Upper lobe of right lung (tissue), 1 donor: ENCODE results near the gene SHPK. TPM values are rescaled to one million over a fixed set of nuclear protein-coding genes. Genes with fewer than 3 reads are reported as not detected.
A peak's percentile ranks its signal among the peaks of the same experiment; 100 is the strongest.

Experiments used
- ATAC-seq: fragments of 200-7000 bp; cut with Tn5 transposase; one replicate; pipeline ENCODE4 v1.9.1; 2020; ENCODE audit warnings: mild to moderate bottlenecking, moderate library complexity
- DNase-seq: peaks from one replicate; pipeline ENCODE4 v3.0.0-alpha.2; 2020
- H3K27ac ChIP-seq: fragments of 200-600 bp; one replicate; pipeline ENCODE4 v1.8.0; 2022
- H3K27me3 ChIP-seq: fragments of 200-600 bp; one replicate; pipeline ENCODE4 v1.8.0; 2022; ENCODE audit warnings: mild to moderate bottlenecking
- H3K36me3 ChIP-seq: fragments of 200-600 bp; one replicate; pipeline ENCODE4 v1.8.0; 2022
- H3K4me1 ChIP-seq: fragments of 200-600 bp; one replicate; pipeline ENCODE4 v1.8.0; 2022
- H3K4me3 ChIP-seq: fragments of 200-600 bp; one replicate; pipeline ENCODE4 v1.8.0; 2022; ENCODE audit warnings: mild to moderate bottlenecking
- H3K9me3 ChIP-seq: fragments of 200-600 bp; one replicate; pipeline ENCODE4 v1.8.0; 2022
- intact Hi-C: fragments of 100-400 bp; cut with DNase I; formaldehyde crosslinking; loops from one replicate; pipeline ENCODE4 v1.11.0; 2022
- total RNA-seq: library from RNA; stranded (reverse); fragmentation: NEBNext Ultra II Directional; extraction: Animal tissue kit (Norgen Biotek cat#: 25700); gene quantifications from one replicate; pipeline ENCODE4 v1.2.1, GENCODE V29; 2021
- TF ChIP-seq, protein P1 (sequence below): fragments of 200-600 bp; IDR thresholded peaks from one replicate; pipeline ENCODE4 v1.8.0; 2022; ENCODE audit warnings: antibody characterized with exemption
- donor health status: DM: no; HTN: yes; CAD: no; lungs with severe emphysema.

SHPK gene
- total RNA-seq, 1 donor from 2014 or later, result 10.4 TPM

GRCh38 chr17:3641717-3642486 is 5.9 kb upstream of the SHPK start:
- H3K9me3 ChIP-seq, result no peaks in the 10 kb centered on the region
- ATAC-seq (no peak), DNase-seq (no peak)
- peaks cover 22% of the 10 kb centered on the region for H3K36me3 ChIP-seq
- intact Hi-C loops, result no loop called here
- no peak overlapping the region for H3K27ac ChIP-seq
- H3K27me3 ChIP-seq, result no peaks in the 10 kb centered on the region
- TF ChIP-seq, protein P1, sequence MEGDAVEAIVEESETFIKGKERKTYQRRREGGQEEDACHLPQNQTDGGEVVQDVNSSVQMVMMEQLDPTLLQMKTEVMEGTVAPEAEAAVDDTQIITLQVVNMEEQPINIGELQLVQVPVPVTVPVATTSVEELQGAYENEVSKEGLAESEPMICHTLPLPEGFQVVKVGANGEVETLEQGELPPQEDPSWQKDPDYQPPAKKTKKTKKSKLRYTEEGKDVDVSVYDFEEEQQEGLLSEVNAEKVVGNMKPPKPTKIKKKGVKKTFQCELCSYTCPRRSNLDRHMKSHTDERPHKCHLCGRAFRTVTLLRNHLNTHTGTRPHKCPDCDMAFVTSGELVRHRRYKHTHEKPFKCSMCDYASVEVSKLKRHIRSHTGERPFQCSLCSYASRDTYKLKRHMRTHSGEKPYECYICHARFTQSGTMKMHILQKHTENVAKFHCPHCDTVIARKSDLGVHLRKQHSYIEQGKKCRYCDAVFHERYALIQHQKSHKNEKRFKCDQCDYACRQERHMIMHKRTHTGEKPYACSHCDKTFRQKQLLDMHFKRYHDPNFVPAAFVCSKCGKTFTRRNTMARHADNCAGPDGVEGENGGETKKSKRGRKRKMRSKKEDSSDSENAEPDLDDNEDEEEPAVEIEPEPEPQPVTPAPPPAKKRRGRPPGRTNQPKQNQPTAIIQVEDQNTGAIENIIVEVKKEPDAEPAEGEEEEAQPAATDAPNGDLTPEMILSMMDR, result no peak
- H3K4me1 ChIP-seq, result peaks cover 10% of the 10 kb centered on the region
- no peak overlapping the region for H3K4me3 ChIP-seq

DNA sequence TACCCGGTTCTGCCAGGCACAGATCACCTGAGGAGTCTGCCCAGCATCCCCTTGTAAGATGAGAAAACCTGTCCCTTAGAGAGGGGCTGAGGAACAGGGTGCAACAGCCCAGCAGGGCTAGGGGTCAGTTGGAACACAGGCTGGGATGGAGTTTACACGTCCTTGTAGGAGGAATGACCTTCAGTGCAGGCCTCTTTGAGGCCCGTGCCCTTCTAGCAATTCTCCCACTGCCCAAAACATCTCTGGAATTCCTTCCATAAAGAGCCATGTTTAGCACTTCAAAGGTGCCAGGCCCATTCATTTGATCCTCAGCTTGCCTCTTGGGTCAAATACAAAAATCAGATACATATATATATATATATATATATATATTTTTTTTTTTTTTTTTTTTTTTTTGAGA is 5.0 kb upstream of the SHPK start:
- Histone ChIP-seq H3K27me3 (no peaks in the 10 kb centered on the region), H3K4me1 (peaks cover 10% of the 10 kb centered on the region), H3K36me3 (peaks cover 19% of the 10 kb centered on the region), H3K27ac (peak overlapping the region; percentile 18), H3K9me3 (no peaks in the 10 kb centered on the region), H3K4me3 (no peak overlapping the region)
- ATAC-seq (no peak), DNase-seq (no peak)
- intact Hi-C loops, result no loop called here
- TF ChIP-seq, protein P1, result no peak

- DNase-seq (no peak), ATAC-seq (no peak)
- TF ChIP-seq, protein P1, result no peak
- Histone ChIP-seq H3K4me3 (no peak overlapping the region), H3K4me1 (peaks cover 14% of the 10 kb centered on the region), H3K27me3 (no peaks in the 10 kb centered on the region), H3K36me3 (peaks cover 14% of the 10 kb centered on the region), H3K27ac (peak overlapping the region; percentile 18), H3K9me3 (no peaks in the 10 kb centered on the region)
- intact Hi-C loops, result no loop called here
Measured at GRCh38 chr17:3639981-3640596, 4.0 kb upstream of the SHPK start.

GRCh38 chr17:3636908-3637373 is 891 bp upstream of the SHPK start:
- intact Hi-C loops, result no loop called here
- H3K27me3 ChIP-seq, result no peaks in the 10 kb centered on the region
- H3K9me3 ChIP-seq, result no peaks in the 10 kb centered on the region
- TF ChIP-seq, protein P1, result no peak
- ATAC-seq, result peak; percentile 11
- peaks cover 4% of the 10 kb centered on the region for H3K36me3 ChIP-seq
- H3K4me3 ChIP-seq, result peak overlapping the region; percentile 91
- H3K27ac ChIP-seq, result peak overlapping the region; percentile 99
- peaks cover 22% of the 10 kb centered on the region for H3K4me1 ChIP-seq
- no peak for DNase-seq

DNA sequence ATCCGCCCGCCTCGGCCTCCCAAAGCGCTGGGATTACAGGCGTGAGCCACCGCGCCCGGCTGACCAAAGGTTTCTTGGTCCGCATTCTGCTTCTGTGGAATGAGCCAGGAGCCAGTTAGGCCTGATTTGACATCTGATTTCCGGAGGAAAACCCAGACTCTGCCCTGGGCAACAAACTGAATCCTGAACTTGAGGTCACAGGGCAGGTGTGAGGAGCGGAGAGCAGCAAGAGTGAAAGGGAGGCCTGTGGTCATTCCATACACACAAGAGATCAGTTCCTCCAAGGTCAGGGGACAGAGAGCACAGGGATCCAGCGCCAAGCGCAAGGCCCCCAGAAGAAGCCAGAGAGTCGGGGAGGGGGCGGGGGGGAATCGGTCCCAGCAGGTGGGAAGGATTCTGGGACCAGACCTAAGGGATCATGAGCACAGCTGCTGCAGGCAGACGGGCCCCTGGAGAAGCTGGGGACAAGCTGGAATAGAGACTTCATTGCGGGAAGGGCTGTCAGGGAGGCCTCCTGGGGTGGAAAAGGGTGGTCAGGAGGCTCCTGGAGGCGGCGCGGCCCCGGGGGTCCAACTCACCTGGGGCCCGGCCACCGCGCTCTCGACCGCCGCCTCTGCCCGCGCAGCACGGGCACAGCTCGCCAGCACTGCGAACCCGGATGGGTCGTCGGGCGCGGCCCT is 436 bp downstream of the SHPK start:
- H3K27ac ChIP-seq, result peak overlapping the region; percentile 99
- ATAC-seq, result no peak
- intact Hi-C loops, result no loop called here
- no peaks in the 10 kb centered on the region for H3K9me3 ChIP-seq
- H3K27me3 ChIP-seq, result no peaks in the 10 kb centered on the region
- TF ChIP-seq, protein P1, result no peak
- peak overlapping the region; percentile 91 for H3K4me3 ChIP-seq
- H3K36me3 ChIP-seq, result peaks cover 4% of the 10 kb centered on the region
- peaks cover 22% of the 10 kb centered on the region for H3K4me1 ChIP-seq
- no peak for DNase-seq
